SW480 (cell line): ENCODE results near the gene TIMM21.

Source experiments
- DNase-seq: peaks from one replicate; pipeline ENCODE4 v3.0.0-alpha.2; 2016; ENCODE audit warnings: low spot score

Gene TIMM21

GRCh38 chr18:74191577-74191976 is 43.3 kb downstream of the TIMM21 start:
- DNase-seq = no peak

- no peak for DNase-seq
Measured at GRCh38 chr18:74194691-74195090, 46.4 kb downstream of the TIMM21 start.

- peak; percentile 57 for DNase-seq
Measured at GRCh38 chr18:74196220-74197119, 48.1 kb downstream of the TIMM21 start.

- DNase-seq = peak; percentile 5
Measured at GRCh38 chr18:74197705-74198341, 49.5 kb downstream of the TIMM21 start.

- no peak for DNase-seq
Measured at GRCh38 chr18:74198453-74198852, 50.1 kb downstream of the TIMM21 start.

- DNase-seq = no peak
Measured at GRCh38 chr18:74200780-74201179, 52.5 kb downstream of the TIMM21 start.

GRCh38 chr18:74203811-74204210 is 55.5 kb downstream of the TIMM21 start:
- DNase-seq = no peak

- DNase-seq = no peak
Measured at GRCh38 chr18:74204526-74205152, 56.3 kb downstream of the TIMM21 start.
